Spinal cord (tissue), 10 donors: ENCODE measurements around the gene SHISA9. TPM values are rescaled to one million over a fixed set of nuclear protein-coding genes. Genes with fewer than 3 reads are reported as not detected.

Experiments used
- DNase-seq, 6 donors: peaks; one replicate each; pipeline versions ENCODE4 v3.0.0 to v3.0.0-alpha.2; 2013 to 2015; ENCODE audit warnings: low spot score in 6 of 6, low read depth in 4 of 6
- H3K27ac ChIP-seq: one replicate; pipeline ENCODE4 v1.5.1; 2013; ENCODE audit warnings: low read depth, low read length, control low read depth
- H3K27me3 ChIP-seq: one replicate; pipeline ENCODE4 v1.6.1; 2013; ENCODE audit warnings: low read length; ENCODE audit not compliant: control insufficient read depth, insufficient read depth
- H3K36me3 ChIP-seq: one replicate; pipeline ENCODE4 v1.6.1; 2013; ENCODE audit warnings: low read length; ENCODE audit not compliant: control insufficient read depth, insufficient read depth
- H3K4me1 ChIP-seq: one replicate; pipeline ENCODE4 v1.6.1; 2013; ENCODE audit warnings: low read length; ENCODE audit not compliant: control insufficient read depth, insufficient read depth
- H3K4me3 ChIP-seq: one replicate; pipeline ENCODE4 v1.5.1; 2013; ENCODE audit warnings: low read depth, low read length, control low read depth
- H3K9me3 ChIP-seq: one replicate; pipeline ENCODE4 v1.6.1; 2013; ENCODE audit warnings: low read length; ENCODE audit not compliant: control insufficient read depth, insufficient read depth
- WGBS: methylation state at CpG from one replicate; pipeline ENCODE4 v1.1.5; 2013; ENCODE audit warnings: missing lambda C conversion rate; ENCODE audit not compliant: insufficient coverage; 5-methylcytosine and 5-hydroxymethylcytosine counted together
- polyA plus RNA-seq, 2 donors: library from polyadenylated mRNA; unstranded; fragments of 120-200 nt; gene quantifications; one replicate each; pipeline ENCODE4 v1.2.1, GENCODE V29; 2013; ENCODE audit not compliant: insufficient read length in 2 of 2
- total RNA-seq, 2 donors: library from RNA; depleted of rRNA in 1 of 2; stranded (reverse); fragments of 120-200 nt in 1 of 2; fragments of >200 nt in 1 of 2; gene quantifications; one replicate each; pipeline versions ENCODE4 v1.2.3 to v1.2.4, GENCODE V29; 2013 to 2014
- donor health status: healthy.

Gene SHISA9
- total and polyA plus RNA-seq, 4 donors, result 6.2 to 23.3 (median 14.7) TPM

DNA sequence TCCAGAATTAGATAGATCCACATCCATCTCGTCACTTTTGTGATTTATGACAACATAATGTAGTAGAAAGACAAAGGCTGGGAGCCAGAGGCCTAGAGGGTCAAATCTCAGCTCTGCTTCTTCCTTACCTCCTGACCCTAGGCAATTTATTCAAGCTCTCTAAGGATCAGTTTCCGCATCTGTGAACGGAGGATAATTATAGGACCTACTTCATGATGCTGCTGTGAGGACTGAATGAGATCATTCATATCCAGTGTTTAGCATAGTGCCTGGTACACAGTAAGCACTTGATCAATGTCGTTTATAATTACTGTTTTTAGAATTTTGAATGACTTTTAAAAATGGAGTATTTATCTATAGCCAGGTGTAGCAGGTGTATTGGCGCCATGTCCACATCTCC, 128.4 kb downstream of the SHISA9 start:
- H3K27ac ChIP-seq, result no peak overlapping the region
- WGBS, result 80% methylated on average over 1 of the region's 5 CpGs
- no peaks in the 10 kb centered on the region for H3K36me3 ChIP-seq
- no peaks in the 10 kb centered on the region for H3K9me3 ChIP-seq
- no peaks in the 10 kb centered on the region for H3K4me1 ChIP-seq
- no peak overlapping the region for H3K4me3 ChIP-seq
- DNase-seq, result no peak
- H3K27me3 ChIP-seq, result no peaks in the 10 kb centered on the region

DNA sequence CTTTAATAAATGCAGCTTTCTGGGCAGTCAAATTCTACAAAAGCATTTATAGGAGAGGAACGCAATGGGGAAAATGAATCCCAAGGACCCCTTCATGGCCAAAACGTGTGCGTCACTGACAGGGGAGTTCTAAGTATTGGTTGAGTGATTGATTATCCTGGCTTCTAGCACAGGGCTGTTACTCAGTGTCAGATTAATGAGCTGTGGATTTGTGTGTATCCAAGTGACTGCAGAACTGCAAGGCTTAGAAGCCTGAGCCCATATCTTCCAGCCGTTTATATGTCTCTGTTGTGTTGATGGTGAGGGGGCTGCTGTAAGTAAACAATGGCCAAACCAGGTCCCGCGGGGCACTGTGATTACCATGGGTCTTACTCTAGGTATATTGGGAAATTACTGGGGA, 129.4 kb downstream of the SHISA9 start:
- WGBS, result 44% methylated on average over 3 of the region's 6 CpGs
- H3K4me3 ChIP-seq, result no peak overlapping the region
- peak in 1 of 6 donors; percentile 41 for DNase-seq

DNA sequence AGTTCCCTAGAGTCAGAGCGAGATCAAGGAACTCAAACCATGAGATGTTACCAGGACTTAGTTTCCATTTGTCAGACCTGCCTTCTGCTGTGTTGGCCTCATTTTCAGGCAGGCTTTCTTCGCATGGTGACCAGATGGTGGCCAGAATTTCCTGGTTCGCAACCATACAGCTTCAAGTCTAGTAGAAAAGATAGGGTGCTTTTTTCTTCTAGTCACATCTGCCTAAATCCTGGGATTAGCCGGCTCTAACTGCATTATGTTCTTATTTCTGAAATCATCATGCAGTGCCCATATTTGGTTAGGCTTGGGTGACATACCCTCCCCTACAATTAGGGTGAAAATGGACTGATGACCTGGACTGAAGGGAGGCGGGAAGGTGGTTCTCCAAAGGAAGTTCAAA, 131.5 kb downstream of the SHISA9 start:
- no peak for DNase-seq
- H3K27me3 ChIP-seq, result no peaks in the 10 kb centered on the region
- H3K4me3 ChIP-seq, result no peak overlapping the region
- H3K4me1 ChIP-seq, result no peaks in the 10 kb centered on the region
- no peaks in the 10 kb centered on the region for H3K36me3 ChIP-seq
- H3K9me3 ChIP-seq, result no peaks in the 10 kb centered on the region
- WGBS, result 100% methylated on average over 1 of the region's 5 CpGs
- no peak overlapping the region for H3K27ac ChIP-seq

More for the DNA sequence above, 129.4 kb downstream of the SHISA9 start:
- H3K36me3 ChIP-seq, result no peaks in the 10 kb centered on the region
- no peaks in the 10 kb centered on the region for H3K27me3 ChIP-seq
- no peaks in the 10 kb centered on the region for H3K9me3 ChIP-seq
- H3K4me1 ChIP-seq, result no peaks in the 10 kb centered on the region
- no peak overlapping the region for H3K27ac ChIP-seq

DNA sequence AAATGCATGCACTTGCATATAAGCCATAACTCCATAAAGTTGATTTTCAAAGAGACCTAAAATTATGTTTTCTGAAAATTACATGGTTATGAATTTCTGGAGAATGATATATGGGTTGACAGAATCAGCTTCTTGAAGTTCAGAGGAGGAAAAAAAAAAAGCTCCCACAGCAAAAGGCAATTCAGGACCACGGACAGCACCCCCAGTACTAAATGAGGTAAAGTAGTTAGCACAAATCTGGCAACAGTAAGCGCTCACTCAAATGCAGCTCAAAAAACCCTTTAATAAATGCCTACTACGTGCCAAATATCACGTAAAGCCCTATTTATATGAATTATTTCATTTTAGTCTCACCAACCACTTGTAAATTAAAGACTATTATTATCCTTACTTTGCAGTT, 135.2 kb downstream of the SHISA9 start:
- Histone ChIP-seq H3K4me3 (no peak overlapping the region), H3K27ac (no peak overlapping the region), H3K4me1 (no peaks in the 10 kb centered on the region), H3K27me3 (no peaks in the 10 kb centered on the region), H3K9me3 (no peaks in the 10 kb centered on the region), H3K36me3 (no peaks in the 10 kb centered on the region)
- WGBS, result no CpG with 5 or more reads among the region's 4 CpGs
- peak in 4 of 6 donors; percentile 39 to 76 (median 50) for DNase-seq

DNA sequence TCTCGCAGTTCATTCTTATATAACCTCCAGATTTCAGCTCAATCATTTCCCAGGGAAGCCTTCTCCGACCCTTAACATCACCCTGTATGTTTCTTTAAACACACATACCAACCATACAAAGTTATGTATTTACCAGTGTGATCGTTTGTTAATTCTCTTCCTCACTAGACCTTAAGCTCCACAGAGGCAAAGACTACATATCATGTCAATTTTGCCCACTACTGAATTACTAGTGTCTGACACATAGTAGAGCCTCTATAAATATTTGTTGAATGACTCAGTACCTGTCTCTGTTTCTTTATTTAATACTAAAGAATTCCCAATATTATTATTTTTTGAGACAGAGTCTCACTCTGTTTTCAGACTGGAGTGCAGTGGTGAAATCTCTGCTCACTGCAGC, 137.2 kb downstream of the SHISA9 start:
- Histone ChIP-seq H3K27ac (no peak overlapping the region), H3K27me3 (no peaks in the 10 kb centered on the region), H3K36me3 (no peaks in the 10 kb centered on the region), H3K4me1 (no peaks in the 10 kb centered on the region), H3K9me3 (no peaks in the 10 kb centered on the region), H3K4me3 (no peak overlapping the region)
- no peak for DNase-seq
- 66% methylated on average over 2 of the region's 3 CpGs for whole genome bisulfite sequencing

- H3K9me3 ChIP-seq, result no peaks in the 10 kb centered on the region
- WGBS, result 48% methylated on average over 2 of the region's 2 CpGs
Observed at GRCh38 chr16:13039526-13039925, 138.1 kb downstream of the SHISA9 start.

DNA sequence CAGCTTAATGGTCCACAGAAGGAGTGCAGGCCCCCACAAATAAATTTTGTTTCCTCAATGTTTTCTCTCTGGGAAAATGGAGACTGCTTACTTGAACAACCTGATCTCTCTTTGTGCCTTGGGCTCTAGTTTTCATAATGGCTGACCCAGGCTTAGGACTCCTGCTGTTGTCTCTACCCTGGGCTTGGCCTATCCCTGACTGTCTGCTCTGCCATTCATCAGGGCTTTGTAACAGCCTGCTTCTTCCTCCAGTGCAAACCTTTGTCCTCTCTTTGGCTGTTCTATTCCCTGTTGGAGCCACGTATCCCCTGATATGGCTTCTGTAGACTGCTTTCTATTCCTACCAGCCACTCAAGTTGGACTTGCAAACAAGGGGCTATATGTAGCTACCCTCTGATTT, 139.8 kb downstream of the SHISA9 start:
- Histone ChIP-seq H3K36me3 (no peaks in the 10 kb centered on the region), H3K4me3 (no peak overlapping the region), H3K27ac (no peak overlapping the region), H3K4me1 (no peaks in the 10 kb centered on the region), H3K27me3 (no peaks in the 10 kb centered on the region), H3K9me3 (no peaks in the 10 kb centered on the region)
- WGBS, result 71% methylated on average over 1 of the region's 1 CpG
- DNase-seq, result no peak

More at GRCh38 chr16:13039526-13039925, 138.1 kb downstream of the SHISA9 start:
- H3K27me3 ChIP-seq, result no peaks in the 10 kb centered on the region
- no peaks in the 10 kb centered on the region for H3K36me3 ChIP-seq
- no peaks in the 10 kb centered on the region for H3K4me1 ChIP-seq
- H3K4me3 ChIP-seq, result no peak overlapping the region
- DNase-seq, result no peak
- H3K27ac ChIP-seq, result no peak overlapping the region

GRCh38 chr16:13041646-13042290, 140.4 kb downstream of the SHISA9 start:
- no peaks in the 10 kb centered on the region for H3K9me3 ChIP-seq
- H3K4me1 ChIP-seq, result no peaks in the 10 kb centered on the region
- no peaks in the 10 kb centered on the region for H3K36me3 ChIP-seq
- no peak overlapping the region for H3K4me3 ChIP-seq
- H3K27me3 ChIP-seq, result no peaks in the 10 kb centered on the region
- H3K27ac ChIP-seq, result no peak overlapping the region
- peak in 2 of 6 donors; percentile 44 to 49 for DNase-seq
- WGBS, result 20% methylated on average over 1 of the region's 5 CpGs

- no peaks in the 10 kb centered on the region for H3K27me3 ChIP-seq
- H3K4me1 ChIP-seq, result no peaks in the 10 kb centered on the region
- H3K4me3 ChIP-seq, result no peak overlapping the region
- H3K27ac ChIP-seq, result no peak overlapping the region
- DNase-seq, result peak in 2 of 6 donors; percentile 39 to 57
- H3K9me3 ChIP-seq, result no peaks in the 10 kb centered on the region
- no peaks in the 10 kb centered on the region for H3K36me3 ChIP-seq
Observed at GRCh38 chr16:13042291-13042685, 140.9 kb downstream of the SHISA9 start.

DNA sequence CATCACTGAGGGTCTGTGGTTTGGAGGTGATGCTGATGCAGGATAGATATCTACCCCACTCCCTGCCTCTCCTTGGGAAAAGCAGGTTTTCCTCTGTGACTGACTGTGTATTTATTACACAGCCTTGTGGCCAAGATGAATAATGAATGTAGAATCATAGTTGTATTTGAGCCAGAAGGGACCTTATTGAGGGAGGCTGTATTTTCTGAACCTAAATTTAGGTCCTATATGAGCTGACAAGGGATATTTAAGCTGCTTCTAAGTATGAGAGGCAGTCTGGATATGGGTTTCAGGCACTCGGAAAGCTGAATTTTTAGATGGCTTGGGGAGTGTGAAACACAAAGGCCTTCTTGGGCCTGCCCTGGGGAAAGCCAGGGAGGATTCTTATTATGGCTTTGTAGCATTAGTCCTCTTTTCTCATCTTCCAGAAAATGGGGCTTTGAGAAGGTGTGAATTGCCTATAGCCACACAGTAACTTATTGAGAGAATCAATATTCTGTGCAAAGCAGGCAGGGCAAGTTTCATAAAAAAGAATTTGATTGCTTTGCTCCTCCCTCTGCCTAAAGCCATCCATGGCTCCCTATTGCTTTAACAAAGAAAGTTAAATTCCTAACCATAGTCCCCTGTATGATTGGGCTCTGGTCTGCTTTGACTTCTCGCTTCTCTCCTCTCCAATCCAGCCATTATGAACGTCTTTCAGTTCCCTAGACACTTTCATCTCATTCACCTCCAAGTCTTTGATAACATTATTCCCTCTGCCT, 144.8 kb downstream of the SHISA9 start:
- Histone ChIP-seq H3K4me1 (no peaks in the 10 kb centered on the region), H3K36me3 (no peaks in the 10 kb centered on the region), H3K9me3 (no peaks in the 10 kb centered on the region), H3K4me3 (no peak overlapping the region), H3K27ac (no peak overlapping the region), H3K27me3 (no peaks in the 10 kb centered on the region)
- peak in 1 of 6 donors; percentile 61 for DNase-seq
- WGBS, result 86% methylated on average over 3 of the region's 3 CpGs
